H1 (cell line): ENCODE measurements around the gene ZNF283. TPM values are rescaled to one million over a fixed set of nuclear protein-coding genes. Genes with fewer than 3 reads are reported as not detected.

ENCODE experiments used
- KDM5A ChIP-seq: fragments of 200-600 bp; IDR thresholded peaks from 2 replicates; pipeline ENCODE4 v1.7.1; 2012; ENCODE audit warnings: mild to moderate bottlenecking, low read length, inconsistent platforms, mixed read lengths
- TAF1 ChIP-seq: IDR thresholded peaks from 2 replicates; pipeline ENCODE4 v1.6.1; 2011; ENCODE audit warnings: mild to moderate bottlenecking, low read depth, low read length
- polyA plus RNA-seq, 7 experiments: library from polyadenylated mRNA; depleted of rRNA in 3 of 7; stranded (reverse) in 5 of 7; unstranded in 2 of 7; fragments of >200 nt in 5 of 7; fragments of 200-250 nt in 2 of 7; gene quantifications; 1 replicate in 5 of 7; 2 replicates in 1 of 7; 4 replicates in 1 of 7; pipeline versions ENCODE4 v1.2.1 to v1.2.3, GENCODE V29; 2011 to 2013; ENCODE audit warnings: missing spikeins in 2 of 7, mixed read lengths in 2 of 7
- total RNA-seq: library from RNA; stranded (reverse); fragmentation: NEBNext Ultra II Directional; extraction: Animal tissue kit (Norgen Biotek cat#: 25700); gene quantifications from 2 replicates; pipeline ENCODE4 v1.2.1, GENCODE V29; 2021

The ZNF283 gene
- total and polyA plus RNA-seq, 2 of the 8 experiments (the other 6 are each of a cell fraction or from before 2014, with no cell fraction given), result 1.1 to 4.3 TPM

DNA sequence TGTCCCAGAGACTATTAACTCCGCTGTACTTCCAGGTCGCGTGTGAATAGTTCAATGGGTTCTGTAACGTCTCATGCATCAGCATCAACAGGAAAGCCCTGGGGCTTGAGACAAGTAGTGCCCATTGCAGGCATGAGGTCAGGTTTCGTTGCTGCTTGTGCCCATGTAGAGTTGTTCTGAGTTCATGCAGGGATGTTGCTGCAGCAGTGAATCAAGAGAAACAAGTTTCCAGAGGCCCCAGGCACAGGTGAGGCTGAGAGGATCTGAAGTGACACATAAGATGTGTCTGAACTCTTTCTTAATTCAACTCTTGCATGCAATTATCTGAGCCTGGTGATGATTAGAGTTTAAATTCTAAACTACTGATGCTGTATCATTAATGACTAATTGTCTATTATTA, 8.6 kb upstream of the ZNF283 start (continued):
- no peak for TF ChIP-seq TAF1
- no peak for TF ChIP-seq KDM5A
